ENCODE measurements around the gene CDH13.

DNA sequence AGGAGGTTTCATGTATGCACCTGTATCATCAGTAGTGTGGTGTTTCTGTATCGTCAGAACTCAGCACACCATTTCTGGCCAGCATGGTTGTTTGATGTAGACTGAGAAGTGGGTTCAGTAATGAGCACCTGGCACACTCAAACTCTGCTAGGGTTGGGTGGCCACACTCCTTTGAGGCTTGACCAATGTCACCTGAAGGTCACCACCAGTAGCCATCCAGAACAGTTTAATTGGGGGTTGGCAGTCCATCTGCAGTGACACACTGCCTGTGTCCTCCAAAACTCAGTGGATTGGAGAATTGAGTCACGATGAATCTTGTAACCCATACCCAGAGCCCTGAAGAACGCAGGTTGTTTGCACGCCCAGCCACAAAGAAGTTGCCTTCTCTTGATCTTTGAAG, 1094.2 kb downstream of the CDH13 start:
- TF ChIP-seq, protein P1, sequence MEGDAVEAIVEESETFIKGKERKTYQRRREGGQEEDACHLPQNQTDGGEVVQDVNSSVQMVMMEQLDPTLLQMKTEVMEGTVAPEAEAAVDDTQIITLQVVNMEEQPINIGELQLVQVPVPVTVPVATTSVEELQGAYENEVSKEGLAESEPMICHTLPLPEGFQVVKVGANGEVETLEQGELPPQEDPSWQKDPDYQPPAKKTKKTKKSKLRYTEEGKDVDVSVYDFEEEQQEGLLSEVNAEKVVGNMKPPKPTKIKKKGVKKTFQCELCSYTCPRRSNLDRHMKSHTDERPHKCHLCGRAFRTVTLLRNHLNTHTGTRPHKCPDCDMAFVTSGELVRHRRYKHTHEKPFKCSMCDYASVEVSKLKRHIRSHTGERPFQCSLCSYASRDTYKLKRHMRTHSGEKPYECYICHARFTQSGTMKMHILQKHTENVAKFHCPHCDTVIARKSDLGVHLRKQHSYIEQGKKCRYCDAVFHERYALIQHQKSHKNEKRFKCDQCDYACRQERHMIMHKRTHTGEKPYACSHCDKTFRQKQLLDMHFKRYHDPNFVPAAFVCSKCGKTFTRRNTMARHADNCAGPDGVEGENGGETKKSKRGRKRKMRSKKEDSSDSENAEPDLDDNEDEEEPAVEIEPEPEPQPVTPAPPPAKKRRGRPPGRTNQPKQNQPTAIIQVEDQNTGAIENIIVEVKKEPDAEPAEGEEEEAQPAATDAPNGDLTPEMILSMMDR (IDR thresholded peaks at IDR 0.05; ENCODE audit: poor library complexity, severe bottlenecking), result no peak
- TF ChIP-seq EP300 (conservative IDR thresholded peaks at IDR 0.05; ENCODE audit: poor library complexity, severe bottlenecking) (no peak), SMC3 (conservative IDR thresholded peaks at IDR 0.05; ENCODE audit: poor library complexity) (no peak), RAD21 (conservative IDR thresholded peaks at IDR 0.05) (no peak), TAF1 (IDR thresholded peaks at IDR 0.05; ENCODE audit: low read depth) (no peak), MXI1 (conservative IDR thresholded peaks at IDR 0.05; ENCODE audit: poor library complexity, severe bottlenecking) (no peak), POLR2AphosphoS5 (IDR thresholded peaks at IDR 0.05) (no peak), EZH2 (IDR thresholded peaks at IDR 0.05; ENCODE audit: borderline replicate concordance, insufficient read depth, low read length, poor library complexity, severe bottlenecking) (no peak)
- TF ChIP-seq, protein P2, sequence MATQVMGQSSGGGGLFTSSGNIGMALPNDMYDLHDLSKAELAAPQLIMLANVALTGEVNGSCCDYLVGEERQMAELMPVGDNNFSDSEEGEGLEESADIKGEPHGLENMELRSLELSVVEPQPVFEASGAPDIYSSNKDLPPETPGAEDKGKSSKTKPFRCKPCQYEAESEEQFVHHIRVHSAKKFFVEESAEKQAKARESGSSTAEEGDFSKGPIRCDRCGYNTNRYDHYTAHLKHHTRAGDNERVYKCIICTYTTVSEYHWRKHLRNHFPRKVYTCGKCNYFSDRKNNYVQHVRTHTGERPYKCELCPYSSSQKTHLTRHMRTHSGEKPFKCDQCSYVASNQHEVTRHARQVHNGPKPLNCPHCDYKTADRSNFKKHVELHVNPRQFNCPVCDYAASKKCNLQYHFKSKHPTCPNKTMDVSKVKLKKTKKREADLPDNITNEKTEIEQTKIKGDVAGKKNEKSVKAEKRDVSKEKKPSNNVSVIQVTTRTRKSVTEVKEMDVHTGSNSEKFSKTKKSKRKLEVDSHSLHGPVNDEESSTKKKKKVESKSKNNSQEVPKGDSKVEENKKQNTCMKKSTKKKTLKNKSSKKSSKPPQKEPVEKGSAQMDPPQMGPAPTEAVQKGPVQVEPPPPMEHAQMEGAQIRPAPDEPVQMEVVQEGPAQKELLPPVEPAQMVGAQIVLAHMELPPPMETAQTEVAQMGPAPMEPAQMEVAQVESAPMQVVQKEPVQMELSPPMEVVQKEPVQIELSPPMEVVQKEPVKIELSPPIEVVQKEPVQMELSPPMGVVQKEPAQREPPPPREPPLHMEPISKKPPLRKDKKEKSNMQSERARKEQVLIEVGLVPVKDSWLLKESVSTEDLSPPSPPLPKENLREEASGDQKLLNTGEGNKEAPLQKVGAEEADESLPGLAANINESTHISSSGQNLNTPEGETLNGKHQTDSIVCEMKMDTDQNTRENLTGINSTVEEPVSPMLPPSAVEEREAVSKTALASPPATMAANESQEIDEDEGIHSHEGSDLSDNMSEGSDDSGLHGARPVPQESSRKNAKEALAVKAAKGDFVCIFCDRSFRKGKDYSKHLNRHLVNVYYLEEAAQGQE (IDR thresholded peaks at IDR 0.05; ENCODE audit: borderline replicate concordance), result no peak

Measured in neural cell (in vitro differentiated cells).